H9 (cell line): ENCODE data around the gene CENPP. TPM values are rescaled to one million over a fixed set of nuclear protein-coding genes. Genes with fewer than 3 reads are reported as not detected.

ENCODE experiments used
- DNase-seq: peaks from one replicate; pipeline ENCODE4 v3.0.0-alpha.2; 2017
- H2AFZ ChIP-seq: one replicate; pipeline ENCODE4 v1.6.1; 2013; ENCODE audit warnings: mild to moderate bottlenecking, low read length, control low read depth, moderate library complexity
- H2AK5ac ChIP-seq: 2 replicates; pipeline ENCODE4 v1.6.1; 2013; ENCODE audit warnings: low read length, control low read depth, mixed read lengths; ENCODE audit not compliant: insufficient read length
- H2BK120ac ChIP-seq: one replicate; pipeline ENCODE4 v1.6.1; 2013; ENCODE audit warnings: low read depth, mild to moderate bottlenecking, low read length, control low read depth, inconsistent platforms; ENCODE audit not compliant: poor library complexity, severe bottlenecking
- H2BK12ac ChIP-seq: 2 replicates; pipeline ENCODE4 v1.6.1; 2013; ENCODE audit warnings: low read length, control low read depth, mixed read lengths, low read depth; ENCODE audit not compliant: insufficient read length
- H2BK15ac ChIP-seq: 2 replicates; pipeline ENCODE4 v1.6.1; 2013; ENCODE audit warnings: low read depth, low read length, control low read depth
- H2BK20ac ChIP-seq: one replicate; pipeline ENCODE4 v1.6.1; 2013; ENCODE audit warnings: low read depth, mild to moderate bottlenecking, low read length, control low read depth, inconsistent platforms; ENCODE audit not compliant: poor library complexity, severe bottlenecking
- H2BK5ac ChIP-seq: 2 replicates; pipeline ENCODE4 v1.6.1; 2013; ENCODE audit warnings: low read length, control low read depth, mixed read lengths; ENCODE audit not compliant: insufficient read length
- H3K14ac ChIP-seq: 2 replicates; pipeline ENCODE4 v1.6.1; 2013; ENCODE audit warnings: low read length, control low read depth; ENCODE audit not compliant: insufficient read depth
- H3K18ac ChIP-seq: 2 replicates; pipeline ENCODE4 v1.6.1; 2013; ENCODE audit warnings: low read depth, mild to moderate bottlenecking, mixed read lengths, low read length, control low read depth; ENCODE audit not compliant: insufficient read length
- H3K23ac ChIP-seq: 2 replicates; pipeline ENCODE4 v1.6.1; 2013; ENCODE audit warnings: low read length, control low read depth, mixed read lengths, low read depth; ENCODE audit not compliant: insufficient read length
- H3K23me2 ChIP-seq: 2 replicates; pipeline ENCODE4 v1.6.1; 2013; ENCODE audit warnings: low read depth, mild to moderate bottlenecking, mixed read lengths, low read length, control low read depth; ENCODE audit not compliant: insufficient read length, poor library complexity, severe bottlenecking
- H3K27ac ChIP-seq: 2 replicates; pipeline ENCODE4 v1.5.1; 2013; ENCODE audit warnings: low read length, control low read depth, mixed read lengths, low read depth; ENCODE audit not compliant: insufficient read length
- H3K27me3 ChIP-seq: 2 replicates; pipeline ENCODE4 v1.6.1; 2013; ENCODE audit warnings: low read length, control low read depth, inconsistent platforms; ENCODE audit not compliant: insufficient read depth
- H3K4ac ChIP-seq: 2 replicates; pipeline ENCODE4 v1.6.1; 2013; ENCODE audit warnings: low read depth, mild to moderate bottlenecking, control low read depth, inconsistent platforms, low read length, moderate library complexity
- H3K4me1 ChIP-seq: 2 replicates; pipeline ENCODE4 v1.6.1; 2013; ENCODE audit warnings: low read length, control low read depth, inconsistent platforms; ENCODE audit not compliant: insufficient read depth
- H3K4me2 ChIP-seq: 2 replicates; pipeline ENCODE4 v1.6.1; 2013; ENCODE audit warnings: low read length, control low read depth, mixed read lengths; ENCODE audit not compliant: insufficient read length, insufficient read depth
- H3K56ac ChIP-seq: 2 replicates; pipeline ENCODE4 v1.6.1; 2013; ENCODE audit warnings: low read depth, mild to moderate bottlenecking, mixed read lengths, low read length, control low read depth; ENCODE audit not compliant: insufficient read length
- H3K79me1 ChIP-seq: 2 replicates; pipeline ENCODE4 v1.6.1; 2013; ENCODE audit warnings: low read depth, mild to moderate bottlenecking, moderate library complexity, low read length, control low read depth, inconsistent platforms; ENCODE audit not compliant: insufficient read depth, poor library complexity, severe bottlenecking
- H3K79me2 ChIP-seq: 2 replicates; pipeline ENCODE4 v1.6.1; 2013; ENCODE audit warnings: low read length, control low read depth, inconsistent platforms; ENCODE audit not compliant: insufficient read depth
- H3K9ac ChIP-seq: 2 replicates; pipeline ENCODE4 v1.6.1; 2013; ENCODE audit warnings: low read length, control low read depth, mixed read lengths; ENCODE audit not compliant: insufficient read length; ENCODE audit errors: extremely low read depth
- H3K9me3 ChIP-seq: one replicate; pipeline ENCODE4 v1.6.1; 2013; ENCODE audit warnings: low read depth, low read length, inconsistent platforms; ENCODE audit not compliant: control insufficient read depth
- H3T11ph ChIP-seq: one replicate; pipeline ENCODE4 v1.6.1; 2013; ENCODE audit warnings: mild to moderate bottlenecking, low read length, control low read depth, inconsistent platforms
- H4K20me1 ChIP-seq: one replicate; pipeline ENCODE4 v1.6.1; 2013; ENCODE audit not compliant: control insufficient read depth, insufficient read length, insufficient read depth
- H4K5ac ChIP-seq: 2 replicates; pipeline ENCODE4 v1.6.1; 2013; ENCODE audit warnings: low read depth, mild to moderate bottlenecking, mixed read lengths, low read length, control low read depth; ENCODE audit not compliant: insufficient read length
- H4K8ac ChIP-seq: replicated peaks from 2 replicates; pipeline ENCODE4 v1.6.1; 2013; ENCODE audit warnings: low read length, control low read depth, mixed read lengths, low read depth; ENCODE audit not compliant: insufficient read length
- H4K91ac ChIP-seq: 2 replicates; pipeline ENCODE4 v1.6.1; 2013; ENCODE audit warnings: low read depth, mild to moderate bottlenecking, moderate library complexity, mixed read lengths, low read length, control low read depth; ENCODE audit not compliant: insufficient read length
- H3K27ac Mint-ChIP-seq, 3 experiments: 2 replicates in 2 of 3; 3 replicates in 1 of 3; pipeline ENCODE4 v1.8.0; 2020 to 2021; ENCODE audit warnings: mixed read lengths in 3 of 3, mild to moderate bottlenecking in 1 of 3, moderate library complexity in 1 of 3
- H3K27me3 Mint-ChIP-seq: 2 replicates; pipeline ENCODE4 v1.8.0; 2021; ENCODE audit warnings: low read depth, mild to moderate bottlenecking, moderate library complexity, mixed read lengths
- H3K36me3 Mint-ChIP-seq, 3 experiments: 2 replicates in 2 of 3; 3 replicates in 1 of 3; pipeline ENCODE4 v1.8.0; 2020 to 2021; ENCODE audit warnings: low read depth in 3 of 3, mixed read lengths in 3 of 3; ENCODE audit not compliant: insufficient read depth in 1 of 3
- H3K4me1 Mint-ChIP-seq, 2 experiments: 2 replicates each; pipeline ENCODE4 v1.8.0; 2020; ENCODE audit warnings: mixed read lengths in 2 of 2
- H3K4me3 Mint-ChIP-seq, 2 experiments: 2 replicates in 1 of 2; 3 replicates in 1 of 2; pipeline ENCODE4 v1.8.0; 2020 to 2021; ENCODE audit warnings: mild to moderate bottlenecking in 2 of 2, mixed read lengths in 2 of 2, moderate library complexity in 1 of 2
- H3K9me3 Mint-ChIP-seq, 2 experiments: 2 replicates in 1 of 2; 3 replicates in 1 of 2; pipeline ENCODE4 v1.8.0; 2020; ENCODE audit warnings: mild to moderate bottlenecking in 2 of 2, mixed read lengths in 2 of 2, moderate library complexity in 1 of 2
- WGBS: extraction: QIAGEN DNeasy Blood & Tissue Kit; methylation state at CpG from one replicate; pipeline ENCODE4 v1.1.7; 2013; ENCODE audit warnings: missing lambda C conversion rate, low lambda C conversion rate, mixed read lengths; ENCODE audit not compliant: insufficient read length; ENCODE audit errors: extremely low coverage; 5-methylcytosine and 5-hydroxymethylcytosine counted together
- total RNA-seq: library from RNA; stranded (reverse); gene quantifications from 2 replicates; pipeline ENCODE4 v1.2.1, GENCODE V29; 2021
- TF ChIP-seq, protein P1 (sequence below): fragments of 200-600 bp; sonication (generic); conservative IDR thresholded peaks from 3 replicates; pipeline ENCODE4 v1.8.0; 2021; ENCODE audit warnings: antibody characterized with exemption, mild to moderate bottlenecking

CENPP gene
- total RNA-seq, 1 experiment from 2014 or later = 9.1 TPM

DNA sequence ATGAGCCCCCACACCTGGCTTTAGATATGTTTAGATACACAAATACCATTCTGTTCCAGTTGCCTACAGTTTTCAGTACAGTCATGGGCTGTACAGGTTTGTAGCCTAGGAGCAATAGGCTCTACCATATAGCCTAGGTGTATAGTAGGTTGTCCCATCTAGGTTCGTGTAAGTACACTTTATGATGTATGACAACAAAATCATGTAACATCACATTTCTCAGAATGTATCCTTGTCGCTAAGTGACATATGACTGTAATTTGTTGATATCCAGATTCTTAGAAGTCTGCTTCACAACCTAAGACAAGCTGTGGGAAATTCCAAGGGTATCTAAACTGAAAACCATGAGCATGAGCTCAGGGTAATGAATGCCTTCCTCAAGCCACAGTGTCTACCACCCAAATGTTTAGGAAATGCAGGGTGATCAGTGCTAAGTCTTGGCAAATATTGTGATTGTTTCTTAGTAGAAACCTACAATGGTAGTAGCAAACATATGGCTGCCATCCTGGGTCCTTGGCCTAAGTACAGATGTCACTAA is 201.6 kb downstream of the CENPP start:
- H3K27ac ChIP-seq = no peak overlapping the region
- no peak overlapping the region for H2BK12ac ChIP-seq
- H3K23ac ChIP-seq = no peak overlapping the region
- no peak overlapping the region for H2BK15ac ChIP-seq
- H2BK5ac ChIP-seq = no peak overlapping the region
- H3K27me3 ChIP-seq = no peaks in the 10 kb centered on the region
- no peak overlapping the region for H2AK5ac ChIP-seq
- no peaks in the 10 kb centered on the region; a peak in 1 of 7 replicates for H3K36me3 Mint-ChIP-seq
- no peaks in the 10 kb centered on the region for H3K4me1 ChIP-seq
- H3K23me2 ChIP-seq = no peaks in the 10 kb centered on the region
- no peak overlapping the region for H4K5ac ChIP-seq
- no peak overlapping the region for H2BK120ac ChIP-seq
- no peak overlapping the region for H3K4me2 ChIP-seq
- no peaks in the 10 kb centered on the region for H3K79me1 ChIP-seq
- WGBS = no CpG with 5 or more reads among the region's 2 CpGs
- H2BK20ac ChIP-seq = no peak overlapping the region
- no peak overlapping the region for H3K56ac ChIP-seq
- TF ChIP-seq, protein P1, sequence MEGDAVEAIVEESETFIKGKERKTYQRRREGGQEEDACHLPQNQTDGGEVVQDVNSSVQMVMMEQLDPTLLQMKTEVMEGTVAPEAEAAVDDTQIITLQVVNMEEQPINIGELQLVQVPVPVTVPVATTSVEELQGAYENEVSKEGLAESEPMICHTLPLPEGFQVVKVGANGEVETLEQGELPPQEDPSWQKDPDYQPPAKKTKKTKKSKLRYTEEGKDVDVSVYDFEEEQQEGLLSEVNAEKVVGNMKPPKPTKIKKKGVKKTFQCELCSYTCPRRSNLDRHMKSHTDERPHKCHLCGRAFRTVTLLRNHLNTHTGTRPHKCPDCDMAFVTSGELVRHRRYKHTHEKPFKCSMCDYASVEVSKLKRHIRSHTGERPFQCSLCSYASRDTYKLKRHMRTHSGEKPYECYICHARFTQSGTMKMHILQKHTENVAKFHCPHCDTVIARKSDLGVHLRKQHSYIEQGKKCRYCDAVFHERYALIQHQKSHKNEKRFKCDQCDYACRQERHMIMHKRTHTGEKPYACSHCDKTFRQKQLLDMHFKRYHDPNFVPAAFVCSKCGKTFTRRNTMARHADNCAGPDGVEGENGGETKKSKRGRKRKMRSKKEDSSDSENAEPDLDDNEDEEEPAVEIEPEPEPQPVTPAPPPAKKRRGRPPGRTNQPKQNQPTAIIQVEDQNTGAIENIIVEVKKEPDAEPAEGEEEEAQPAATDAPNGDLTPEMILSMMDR = no peak
- peaks cover 0 to 4% of the 10 kb centered on the region in 2 experiments; a peak in 1 of 4 replicates for H3K4me1 Mint-ChIP-seq
- no peak overlapping the region for H3T11ph ChIP-seq
- H3K9me3 ChIP-seq = no peaks in the 10 kb centered on the region
- H4K91ac ChIP-seq = no peak overlapping the region
- H3K79me2 ChIP-seq = no peaks in the 10 kb centered on the region
- H3K14ac ChIP-seq = no peak overlapping the region
- no peak overlapping the region for H3K27ac Mint-ChIP-seq
- no peak overlapping the region for H2AFZ ChIP-seq
- no peaks in the 10 kb centered on the region for H4K20me1 ChIP-seq
- H3K9ac ChIP-seq = no peak overlapping the region
- H3K9me3 Mint-ChIP-seq = no peaks in the 10 kb centered on the region
- H3K18ac ChIP-seq = no peak overlapping the region
- no peak overlapping the region for H3K4ac ChIP-seq
- H4K8ac ChIP-seq = no peak overlapping the region
- no peak overlapping the region for H3K4me3 Mint-ChIP-seq
- H3K27me3 Mint-ChIP-seq = no peaks in the 10 kb centered on the region
- DNase-seq = no peak
